ENCODE measurements around the gene IRF1.
"Not testable (repeated sequence)": the region's sequence is repeated elsewhere in the genome, so short reads cannot be mapped to it uniquely, and the experiment has no call there.

GRCh38 chr5:132513618-132514336, 23.2 kb upstream of the IRF1 start:
- not testable (repeated sequence) for TF ChIP-seq CTCF (IDR thresholded peaks at IDR 0.05 in 4 of 5, conservative IDR thresholded peaks at IDR 0.05 in 1 of 5); POLR2A (IDR thresholded peaks at IDR 0.05)

All from gastrocnemius medialis (tissue), 4 donors.